ENCODE data around the gene OGA. TPM values are rescaled to one million over a fixed set of nuclear protein-coding genes. Genes with fewer than 3 reads are reported as not detected.

Gene OGA
- total RNA-seq, 1 donor, result 93.7 TPM

GRCh38 chr10:101784558-101784957, 33.7 kb downstream of the OGA start:
- no peak for DNase-seq (ENCODE audit: low read depth)
- H3K4me3 ChIP-seq (ENCODE audit: low read depth, low read length), result no peak overlapping the region
- TF ChIP-seq CTCF (IDR thresholded peaks at IDR 0.05; ENCODE audit: insufficient read depth, low read length), result no peak

DNA sequence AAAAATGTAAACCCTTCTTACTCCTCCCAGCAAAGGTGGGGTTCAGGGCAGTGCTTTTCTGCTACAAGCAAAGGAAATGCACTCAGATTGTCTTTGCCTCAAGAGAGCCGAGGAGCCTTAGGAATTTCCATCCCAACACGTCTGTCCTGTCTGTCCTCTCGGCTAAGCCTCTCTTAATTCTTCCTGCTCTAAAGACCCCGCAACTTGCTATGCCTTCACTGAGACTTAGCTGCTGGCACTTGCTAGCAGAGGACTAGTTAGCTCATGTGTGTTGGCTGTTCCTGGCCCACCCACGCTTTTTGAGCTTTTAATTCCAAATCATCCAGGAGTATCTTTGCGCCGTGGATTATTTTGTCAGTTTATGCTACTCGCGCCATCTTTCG, 34.5 kb downstream of the OGA start:
- DNase-seq (ENCODE audit: low read depth), result no peak
- no peak for TF ChIP-seq CTCF (IDR thresholded peaks at IDR 0.05; ENCODE audit: insufficient read depth, low read length)
- peak overlapping the region; percentile 88 for H3K4me3 ChIP-seq (ENCODE audit: low read depth, low read length)

- DNase-seq (ENCODE audit: low read depth), result peak; percentile 67
- no peak for TF ChIP-seq CTCF (IDR thresholded peaks at IDR 0.05; ENCODE audit: insufficient read depth, low read length)
- peak within 1 kb of the TSS; percentile 88 for H3K4me3 ChIP-seq (ENCODE audit: low read depth, low read length)
These were observed 35.2 kb downstream of the OGA start, which contains the start of gene NPM3 for GRCh38 chr10:101782811-101783735. Gene NPM3, minus strand, starts transcription at chr10:101783446. Its CDS starts 56 bp downstream, at chr10:101783390.

- DNase-seq (ENCODE audit: low read depth), result no peak
- H3K4me3 ChIP-seq (ENCODE audit: low read depth, low read length), result peak overlapping the region; percentile 88
- TF ChIP-seq CTCF (IDR thresholded peaks at IDR 0.05; ENCODE audit: insufficient read depth, low read length), result no peak
These were observed 36.0 kb downstream of the OGA start for GRCh38 chr10:101781984-101782810.

- no peak overlapping the region for H3K4me3 ChIP-seq (ENCODE audit: low read depth, low read length)
- no peak for TF ChIP-seq CTCF (IDR thresholded peaks at IDR 0.05; ENCODE audit: insufficient read depth, low read length)
- DNase-seq (ENCODE audit: low read depth), result no peak
These were observed 36.6 kb downstream of the OGA start for GRCh38 chr10:101781655-101781983.

DNA sequence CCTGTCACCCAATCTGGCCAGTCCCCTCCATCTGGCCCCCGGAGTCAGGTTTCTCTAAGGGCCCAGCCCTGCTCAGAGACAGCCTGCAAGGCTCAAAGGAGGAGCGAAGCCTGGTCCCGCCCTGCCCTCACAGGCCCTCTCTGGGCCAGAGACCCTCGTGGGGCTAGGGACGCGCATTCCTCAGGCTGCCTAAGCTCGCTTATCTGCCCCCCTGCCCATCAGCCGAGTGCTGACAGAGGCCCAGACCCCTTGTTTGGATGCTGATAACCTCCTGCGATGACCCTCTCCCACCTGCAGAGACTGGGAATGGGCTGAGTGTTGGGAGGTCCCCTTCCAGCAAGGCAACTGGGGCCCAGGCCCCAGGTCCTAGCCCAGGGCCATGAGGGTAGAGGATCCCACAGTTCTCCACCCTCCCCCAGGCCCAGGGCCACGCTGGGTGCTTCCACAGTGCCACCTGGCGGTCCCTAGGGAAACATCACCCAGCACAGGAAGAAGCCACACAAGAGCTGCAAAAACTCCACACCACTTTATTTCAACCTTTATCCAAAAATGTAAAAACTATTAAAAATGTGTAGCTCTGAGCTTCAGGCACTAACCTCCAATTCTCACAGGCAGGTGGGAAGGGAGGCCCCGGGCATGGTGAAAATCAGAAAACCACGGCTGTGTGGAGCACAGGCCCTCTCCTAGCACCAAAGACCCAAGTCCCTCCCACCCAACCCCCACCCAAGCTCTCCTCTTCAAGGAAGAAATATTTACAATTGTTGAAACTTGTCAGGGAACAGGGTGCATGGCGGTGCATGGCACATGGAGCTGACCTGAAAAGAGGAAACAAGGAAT, 37.2 kb downstream of the OGA start:
- TF ChIP-seq CTCF (IDR thresholded peaks at IDR 0.05; ENCODE audit: insufficient read depth, low read length), result peak; percentile 94
- DNase-seq (ENCODE audit: low read depth), result peak; percentile 63
- H3K4me3 ChIP-seq (ENCODE audit: low read depth, low read length), result no peak overlapping the region
